Fibroblast of lung (primary cell): ENCODE results near the gene ALDH6A1.

Experiments
- EZH2 ChIP-seq: IDR thresholded peaks from 2 replicates; pipeline ENCODE4 v1.5.1; 2012; ENCODE audit warnings: low read length, control low read depth, mild to moderate bottlenecking; ENCODE audit errors: missing control alignments
- TF ChIP-seq, protein P1 (sequence below), 2 donors: IDR thresholded peaks in 1 of 2; conservative IDR thresholded peaks in 1 of 2; 1 replicate in 1 of 2; 2 replicates in 1 of 2; pipeline ENCODE4 v1.5.1; 2011 to 2012; ENCODE audit warnings: low read length in 2 of 2, control low read depth in 1 of 2, inconsistent platforms in 1 of 2, low read depth in 1 of 2, mild to moderate bottlenecking in 1 of 2

DNA sequence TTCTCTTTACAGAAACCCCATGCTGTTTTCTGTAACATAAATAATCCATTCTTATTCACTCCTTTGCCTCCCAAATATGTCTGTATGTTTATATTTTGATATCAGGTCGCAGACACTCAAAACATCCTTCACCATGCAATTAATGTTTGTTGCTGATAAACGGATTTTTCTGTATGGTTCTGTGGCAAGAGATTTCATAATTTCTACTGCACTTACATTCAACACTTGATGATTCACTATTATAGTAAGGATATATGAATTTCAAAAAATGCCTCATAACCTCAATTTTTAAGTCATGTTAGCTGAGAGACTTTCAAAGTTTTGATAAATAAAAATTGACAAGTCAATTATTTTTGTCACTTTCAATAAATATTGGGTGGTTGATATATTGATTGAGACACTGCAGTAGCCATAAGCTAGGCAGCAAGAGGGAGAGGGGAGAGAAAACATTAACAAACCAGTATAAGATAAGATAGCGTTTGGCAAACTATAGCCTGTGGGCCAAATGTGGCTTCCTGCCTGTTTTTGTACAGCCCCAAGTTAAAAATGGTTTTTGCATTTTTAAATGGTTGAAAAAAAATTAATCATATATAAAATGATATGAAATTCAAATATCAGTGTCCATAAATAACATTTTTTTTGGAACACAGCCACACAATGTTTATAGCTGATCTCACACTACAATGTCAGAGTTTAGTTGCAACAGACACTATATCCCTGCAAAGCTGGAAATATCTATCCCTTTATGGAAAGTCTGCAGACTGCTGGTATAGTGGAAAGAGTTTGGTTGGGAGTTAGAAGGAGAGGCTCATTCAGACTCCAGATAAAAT lies 18.3 kb downstream of the ALDH6A1 start:
- TF ChIP-seq, protein P1, sequence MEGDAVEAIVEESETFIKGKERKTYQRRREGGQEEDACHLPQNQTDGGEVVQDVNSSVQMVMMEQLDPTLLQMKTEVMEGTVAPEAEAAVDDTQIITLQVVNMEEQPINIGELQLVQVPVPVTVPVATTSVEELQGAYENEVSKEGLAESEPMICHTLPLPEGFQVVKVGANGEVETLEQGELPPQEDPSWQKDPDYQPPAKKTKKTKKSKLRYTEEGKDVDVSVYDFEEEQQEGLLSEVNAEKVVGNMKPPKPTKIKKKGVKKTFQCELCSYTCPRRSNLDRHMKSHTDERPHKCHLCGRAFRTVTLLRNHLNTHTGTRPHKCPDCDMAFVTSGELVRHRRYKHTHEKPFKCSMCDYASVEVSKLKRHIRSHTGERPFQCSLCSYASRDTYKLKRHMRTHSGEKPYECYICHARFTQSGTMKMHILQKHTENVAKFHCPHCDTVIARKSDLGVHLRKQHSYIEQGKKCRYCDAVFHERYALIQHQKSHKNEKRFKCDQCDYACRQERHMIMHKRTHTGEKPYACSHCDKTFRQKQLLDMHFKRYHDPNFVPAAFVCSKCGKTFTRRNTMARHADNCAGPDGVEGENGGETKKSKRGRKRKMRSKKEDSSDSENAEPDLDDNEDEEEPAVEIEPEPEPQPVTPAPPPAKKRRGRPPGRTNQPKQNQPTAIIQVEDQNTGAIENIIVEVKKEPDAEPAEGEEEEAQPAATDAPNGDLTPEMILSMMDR (conservative IDR thresholded peaks at IDR 0.05 in 1 of 2, IDR thresholded peaks at IDR 0.05 in 1 of 2; ENCODE audit: low read depth in 1 of 2, low read length in 2 of 2), result no peak
- TF ChIP-seq EZH2, result no peak
